Measurements from ENCODE around the gene PKDCC.

GRCh38 chr2:42061839-42062238 is 14.0 kb downstream of the PKDCC start:
- TF ChIP-seq EZH2phosphoT487 (IDR thresholded peaks at IDR 0.05; ENCODE audit: insufficient read depth, low read depth) (no peak), EZH2 (IDR thresholded peaks at IDR 0.05; ENCODE audit: insufficient read depth, poor library complexity, severe bottlenecking) (no peak)
